Esophagus (tissue), 2 donors: ENCODE results near the gene XPNPEP1. TPM values are rescaled to one million over a fixed set of nuclear protein-coding genes. Genes with fewer than 3 reads are reported as not detected.

Source experiments
- H3K27ac ChIP-seq, 2 donors: one replicate each; pipeline ENCODE4 v1.5.1; 2013; ENCODE audit warnings: low read depth in 2 of 2, mild to moderate bottlenecking in 2 of 2, inconsistent platforms in 1 of 2, low read length in 1 of 2, moderate library complexity in 1 of 2
- H3K27me3 ChIP-seq, 2 donors: one replicate each; pipeline ENCODE4 v1.6.1; 2013; ENCODE audit warnings: low read length in 2 of 2, control low read depth in 1 of 2, mild to moderate bottlenecking in 1 of 2; ENCODE audit not compliant: insufficient read depth in 2 of 2, control insufficient read depth in 1 of 2
- H3K36me3 ChIP-seq, 2 donors: one replicate each; pipeline ENCODE4 v1.6.1; 2013; ENCODE audit warnings: low read length in 1 of 2; ENCODE audit not compliant: control insufficient read depth in 2 of 2, insufficient read depth in 2 of 2
- H3K4me1 ChIP-seq, 2 donors: one replicate each; pipeline ENCODE4 v1.6.1; 2013; ENCODE audit warnings: low read length in 1 of 2; ENCODE audit not compliant: control insufficient read depth in 2 of 2, insufficient read depth in 2 of 2
- H3K4me3 ChIP-seq, 2 donors: one replicate each; pipeline ENCODE4 v1.5.1; 2013; ENCODE audit warnings: low read length in 2 of 2, mild to moderate bottlenecking in 2 of 2, low read depth in 1 of 2, moderate library complexity in 1 of 2
- H3K9me3 ChIP-seq, 2 donors: one replicate each; pipeline ENCODE4 v1.6.1; 2013; ENCODE audit warnings: mild to moderate bottlenecking in 2 of 2, low read depth in 1 of 2, low read length in 1 of 2, moderate library complexity in 1 of 2; ENCODE audit not compliant: control insufficient read depth in 2 of 2, insufficient read depth in 1 of 2
- WGBS, 2 donors: extraction: QIAGEN DNeasy Blood & Tissue Kit; methylation state at CpG; one replicate each; pipeline ENCODE4 v1.1.7; 2013; 5-methylcytosine and 5-hydroxymethylcytosine counted together
- polyA plus RNA-seq, 2 donors: library from polyadenylated mRNA; stranded (reverse); fragments of 200-250 nt; gene quantifications; one replicate each; pipeline ENCODE4 v1.2.3, GENCODE V29; 2013
- donor health status: healthy with polysubstance abuse.
- donor health status: Bipolar disorder and iron deficiency.

Gene XPNPEP1
- polyA plus RNA-seq, 2 donors: 11.3 to 29.3 TPM

- H3K4me1 ChIP-seq: no peaks in the 10 kb centered on the region
- 43 to 58% methylated on average over 1 of the region's 1 CpG for WGBS, 2 donors
- H3K27me3 ChIP-seq: no peaks in the 10 kb centered on the region
- no peak overlapping the region for H3K27ac ChIP-seq
- peaks cover 3 to 6% of the 10 kb centered on the region in 2 donors for H3K9me3 ChIP-seq
- no peak overlapping the region for H3K4me3 ChIP-seq
- no peaks in the 10 kb centered on the region for H3K36me3 ChIP-seq
Observed at GRCh38 chr10:109835257-109835656, 88.1 kb downstream of the XPNPEP1 start.

- H3K4me3 ChIP-seq: no peak overlapping the region
- H3K9me3 ChIP-seq: peaks cover 3% of the 10 kb centered on the region in 2 donors
- no peak overlapping the region for H3K27ac ChIP-seq
- H3K27me3 ChIP-seq: no peaks in the 10 kb centered on the region
- WGBS, 2 donors: 94 to 97% methylated on average over 9 of the region's 9 CpGs
- no peaks in the 10 kb centered on the region for H3K36me3 ChIP-seq
- no peaks in the 10 kb centered on the region for H3K4me1 ChIP-seq
Observed at GRCh38 chr10:109831846-109832245, 91.5 kb downstream of the XPNPEP1 start.

DNA sequence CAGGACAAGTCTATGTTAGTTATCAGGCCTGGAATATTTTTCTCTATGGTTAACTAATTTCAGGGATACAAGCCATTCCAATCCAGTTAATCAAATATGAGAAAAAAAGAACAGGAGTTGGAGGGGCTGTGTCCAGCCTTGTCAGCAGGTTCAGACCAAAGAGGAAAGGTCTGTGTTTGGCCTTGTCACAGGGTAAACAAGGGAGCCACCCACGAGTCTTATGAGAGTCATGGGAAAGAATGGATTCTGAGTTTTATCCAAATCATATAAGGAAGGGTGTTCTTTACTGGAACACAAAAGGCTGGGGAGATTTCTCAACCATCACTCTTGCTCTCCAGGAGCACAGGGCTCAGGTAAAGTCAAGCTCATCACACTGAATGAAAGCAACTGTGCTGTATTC, 99.1 kb downstream of the XPNPEP1 start:
- Histone ChIP-seq H3K4me3 (no peak overlapping the region), H3K9me3 (no peaks in the 10 kb centered on the region), H3K36me3 (no peaks in the 10 kb centered on the region), H3K4me1 (no peaks in the 10 kb centered on the region), H3K27ac (no peak overlapping the region), H3K27me3 (no peaks in the 10 kb centered on the region)
- 26 to 43% methylated on average over 1 of the region's 1 CpG for WGBS, 2 donors

- H3K9me3 ChIP-seq: no peaks in the 10 kb centered on the region
- H3K4me1 ChIP-seq: no peaks in the 10 kb centered on the region
- no peak overlapping the region for H3K27ac ChIP-seq
- H3K27me3 ChIP-seq: no peaks in the 10 kb centered on the region
- H3K36me3 ChIP-seq: no peaks in the 10 kb centered on the region
- no peak overlapping the region for H3K4me3 ChIP-seq
- 70 to 75% methylated on average over 3 of the region's 3 CpGs for WGBS, 2 donors
Observed at GRCh38 chr10:109823196-109823595, 100.1 kb downstream of the XPNPEP1 start.

DNA sequence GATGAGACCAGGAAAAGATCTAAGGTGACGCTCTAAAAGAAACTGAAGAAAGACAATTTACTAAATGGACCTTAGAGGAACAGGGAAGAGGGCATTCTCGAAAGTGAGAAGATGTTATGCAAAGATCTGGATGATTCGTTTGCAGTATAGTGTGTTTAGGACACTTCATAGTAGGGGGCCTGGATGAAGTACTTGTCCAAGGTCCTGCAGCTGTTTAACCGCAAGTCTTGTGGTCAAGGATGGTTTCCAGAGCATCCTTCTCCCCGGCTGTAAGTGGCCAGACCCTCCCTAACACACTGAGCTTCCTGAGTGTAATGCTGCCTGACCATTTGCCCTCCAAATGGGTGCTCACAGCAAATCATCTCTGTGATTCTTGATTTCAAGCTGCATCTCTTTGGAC, 101.6 kb downstream of the XPNPEP1 start:
- Histone ChIP-seq H3K36me3 (no peaks in the 10 kb centered on the region), H3K27ac (no peak overlapping the region), H3K27me3 (no peaks in the 10 kb centered on the region), H3K9me3 (no peaks in the 10 kb centered on the region), H3K4me1 (no peaks in the 10 kb centered on the region), H3K4me3 (no peak overlapping the region)
- 65 to 71% methylated on average over 5 of the region's 5 CpGs for WGBS, 2 donors

- Histone ChIP-seq H3K27me3 (no peaks in the 10 kb centered on the region), H3K4me3 (no peak overlapping the region), H3K27ac (no peak overlapping the region), H3K36me3 (no peaks in the 10 kb centered on the region), H3K4me1 (no peaks in the 10 kb centered on the region), H3K9me3 (no peaks in the 10 kb centered on the region)
- 62 to 64% methylated on average over 7 of the region's 7 CpGs for WGBS, 2 donors
Observed at GRCh38 chr10:109820620-109821405, 102.5 kb downstream of the XPNPEP1 start.

- Histone ChIP-seq H3K36me3 (no peaks in the 10 kb centered on the region), H3K4me3 (no peak overlapping the region), H3K9me3 (no peaks in the 10 kb centered on the region), H3K27ac (no peak overlapping the region), H3K4me1 (no peaks in the 10 kb centered on the region), H3K27me3 (no peaks in the 10 kb centered on the region)
- 84 to 86% methylated on average over 3 of the region's 3 CpGs for WGBS, 2 donors
Observed at GRCh38 chr10:109819807-109820206, 103.5 kb downstream of the XPNPEP1 start.

Other genes starting within 250 kb of the XPNPEP1 start
- gene ADD3, start 84.5 kb upstream of the XPNPEP1 start, polyA plus RNA-seq: 10 to 100 TPM; 20.0 to 24.0 TPM